ENCODE measurements around the gene AK8. TPM values are rescaled to one million over a fixed set of nuclear protein-coding genes. Genes with fewer than 3 reads are reported as not detected.

Gene AK8
- total RNA-seq, 1 donor from 2014 or later, result under 0.01 TPM

- no peak for DNase-seq (ENCODE audit: low read depth in 2 of 2)
Observed at GRCh38 chr9:132826621-132827365, 51.3 kb downstream of the AK8 start.

GRCh38 chr9:132826131-132826530 is 52.0 kb downstream of the AK8 start:
- no peak for DNase-seq (ENCODE audit: low read depth in 2 of 2)

- DNase-seq (ENCODE audit: low read depth in 2 of 2), result no peak
Observed at GRCh38 chr9:132825430-132825829, 52.7 kb downstream of the AK8 start.

DNA sequence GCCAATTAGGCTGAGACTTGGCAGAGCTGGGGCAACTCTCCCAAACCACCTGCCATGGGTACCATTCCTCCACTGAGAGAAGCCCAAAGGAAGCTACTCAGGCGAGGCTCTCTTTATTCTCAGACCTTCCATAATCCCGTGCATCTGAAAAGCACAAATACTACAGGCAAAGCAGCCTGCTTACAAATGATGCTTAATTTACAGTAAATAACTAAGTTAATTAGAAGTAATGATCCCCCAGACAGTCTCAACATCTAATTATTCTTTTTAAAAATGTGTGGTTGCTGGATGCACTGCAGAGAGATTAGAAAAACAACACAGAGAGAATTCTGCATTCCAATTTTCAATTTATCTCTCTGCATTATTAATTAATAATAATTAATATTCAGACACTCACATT is 53.1 kb downstream of the AK8 start:
- no peak for DNase-seq (ENCODE audit: low read depth in 2 of 2)

DNA sequence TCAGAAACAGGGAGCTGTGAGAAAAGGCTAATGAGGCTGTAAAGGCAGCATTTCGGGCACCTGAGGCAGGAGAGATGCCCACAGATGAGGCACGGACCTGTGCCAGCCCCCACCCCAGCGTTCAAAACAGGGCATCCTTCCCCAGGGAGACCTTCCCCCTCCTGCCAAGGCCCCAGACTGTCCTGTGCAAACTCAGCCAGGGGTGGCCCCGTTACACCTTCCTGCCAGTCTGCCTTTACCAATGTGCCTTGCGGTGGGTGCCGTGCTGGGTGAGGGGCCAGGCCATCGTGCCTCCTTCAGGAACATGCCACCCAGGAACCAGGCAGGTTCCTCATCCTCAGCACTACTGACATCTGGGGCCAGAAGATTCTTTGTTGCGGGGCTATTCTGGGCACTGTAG is 53.9 kb downstream of the AK8 start:
- no peak for DNase-seq (ENCODE audit: low read depth in 2 of 2)

GRCh38 chr9:132823370-132824145 is 54.5 kb downstream of the AK8 start:
- DNase-seq (ENCODE audit: low read depth in 2 of 2), result no peak

- no peak for DNase-seq (ENCODE audit: low read depth in 2 of 2)
Observed at GRCh38 chr9:132820169-132820944, 57.7 kb downstream of the AK8 start.

DNA sequence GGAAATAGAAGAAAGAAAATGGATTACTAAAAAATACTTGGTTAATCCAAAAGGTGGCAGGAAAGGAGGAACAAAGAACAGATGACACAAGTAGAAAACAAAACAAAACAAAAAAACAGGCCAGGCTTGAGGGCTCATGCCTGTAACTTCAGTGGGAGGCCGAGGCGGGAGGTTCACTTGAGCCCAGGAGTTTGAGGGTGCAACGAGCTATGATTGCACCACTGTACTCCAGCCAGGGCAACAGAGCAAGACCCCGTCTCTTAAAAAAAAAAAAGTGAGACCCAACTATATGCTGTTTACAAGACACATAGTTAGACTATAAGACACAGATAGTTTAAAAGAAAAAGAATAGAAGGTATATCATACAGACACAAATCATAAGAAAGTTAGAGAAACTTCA is 59.5 kb downstream of the AK8 start:
- DNase-seq (ENCODE audit: low read depth in 2 of 2), result no peak

- no peak for DNase-seq (ENCODE audit: low read depth in 2 of 2)
Observed at GRCh38 chr9:132814937-132815336, 63.1 kb downstream of the AK8 start.

- DNase-seq (ENCODE audit: low read depth in 2 of 2), result no peak
Observed at GRCh38 chr9:132813115-132813771, 64.8 kb downstream of the AK8 start.

- no peak for DNase-seq (ENCODE audit: low read depth in 2 of 2)
Observed at GRCh38 chr9:132811985-132812384, 66.1 kb downstream of the AK8 start.

- no peak for DNase-seq (ENCODE audit: low read depth in 2 of 2)
Observed at GRCh38 chr9:132810314-132810713, 67.8 kb downstream of the AK8 start.

GRCh38 chr9:132809677-132810271 is 68.3 kb downstream of the AK8 start:
- DNase-seq (ENCODE audit: low read depth in 2 of 2), result no peak

DNA sequence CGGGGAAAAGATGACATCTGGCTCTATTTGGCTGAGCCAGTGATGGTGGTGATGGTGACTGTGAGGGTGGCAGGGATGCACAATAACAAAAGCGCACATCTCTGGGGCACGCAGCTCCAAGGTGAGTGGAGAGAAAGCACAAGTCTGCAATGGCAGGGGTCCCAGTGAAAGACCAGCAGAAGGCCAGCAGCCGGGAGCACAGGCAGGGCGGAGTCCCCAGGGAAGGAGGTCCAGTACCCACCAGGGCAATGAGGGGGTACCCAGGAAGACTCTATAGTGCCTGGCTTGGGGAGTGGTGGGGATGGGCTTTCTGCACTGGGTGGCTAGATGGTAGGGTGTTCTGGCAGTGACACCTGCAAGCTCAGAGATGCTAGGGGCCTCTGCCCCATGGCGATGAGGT is 69.4 kb downstream of the AK8 start:
- no peak for DNase-seq (ENCODE audit: low read depth in 2 of 2)

GRCh38 chr9:132806723-132807421 is 71.2 kb downstream of the AK8 start:
- no peak for DNase-seq (ENCODE audit: low read depth in 2 of 2)

- no peak for DNase-seq (ENCODE audit: low read depth in 2 of 2)
Observed at GRCh38 chr9:132806306-132806705, 71.8 kb downstream of the AK8 start.

DNA sequence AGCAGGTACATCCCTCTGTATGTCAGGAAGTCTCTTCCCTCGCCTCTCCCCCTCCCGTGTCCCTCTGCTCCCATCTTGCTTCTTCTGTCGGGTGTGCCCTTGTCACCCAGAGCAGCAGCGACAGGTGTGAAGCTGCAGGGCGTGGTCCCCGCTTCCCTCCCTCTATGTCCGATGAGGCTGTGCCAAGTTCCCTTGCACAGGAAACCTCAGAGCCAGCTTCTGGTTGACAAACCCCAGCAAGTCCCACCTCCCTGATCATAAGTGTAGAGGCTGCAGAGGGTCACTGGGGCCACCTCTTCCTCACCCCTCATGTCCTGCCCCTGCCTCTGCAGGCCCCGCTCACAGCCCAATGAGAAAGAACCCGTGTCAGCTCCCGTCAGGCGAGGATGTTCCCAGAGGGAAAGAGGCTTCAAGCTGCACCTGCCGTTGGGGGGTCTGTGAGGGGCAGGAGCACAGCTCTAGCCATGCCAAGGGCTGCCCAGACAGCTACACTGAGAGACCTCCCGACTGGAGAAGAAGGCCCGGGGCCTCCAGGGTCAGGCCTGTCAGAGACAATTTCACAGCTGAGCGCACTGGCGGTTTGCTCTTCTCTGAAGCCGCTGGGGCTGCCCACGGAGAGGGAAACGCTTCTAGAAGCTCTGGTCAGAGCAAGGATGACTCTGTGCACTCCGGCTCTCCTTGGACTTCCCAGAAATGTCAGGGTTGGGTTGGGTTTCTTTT is 73.3 kb downstream of the AK8 start:
- no peak for DNase-seq (ENCODE audit: low read depth in 2 of 2)

DNA sequence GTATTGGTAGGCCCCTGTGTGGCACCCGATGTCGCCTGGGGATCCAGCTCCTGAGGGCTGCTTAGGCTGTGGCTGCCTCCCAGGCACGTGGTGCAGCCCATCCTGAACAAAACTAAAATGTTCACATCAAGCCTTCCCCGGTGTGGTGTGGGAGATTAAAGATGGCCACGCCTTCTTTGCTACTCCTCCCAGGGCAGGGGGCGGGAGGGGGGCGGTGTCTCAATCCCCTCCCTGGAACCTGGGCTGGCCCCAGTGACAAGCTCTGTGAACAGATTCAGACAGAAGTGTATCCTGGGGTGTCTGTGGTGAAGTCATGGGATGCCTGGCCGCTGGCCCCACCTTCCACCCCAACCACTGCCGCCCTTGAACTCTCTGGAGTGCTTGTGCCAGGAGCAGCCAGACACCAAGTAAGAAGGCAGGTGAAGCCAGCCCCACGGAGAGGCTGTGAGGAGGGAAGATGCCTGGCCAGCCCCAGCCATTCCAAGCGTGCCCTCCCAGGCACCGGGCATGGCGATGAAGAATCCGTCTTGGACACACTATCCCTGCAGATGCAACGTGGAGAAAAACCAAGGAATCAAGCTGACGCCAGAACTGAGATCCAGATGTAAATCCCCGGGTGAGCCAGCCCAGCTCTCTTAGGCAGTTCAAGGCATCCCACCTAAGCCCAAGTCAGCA is 75.8 kb downstream of the AK8 start:
- no peak for DNase-seq (ENCODE audit: low read depth in 2 of 2)

- no peak for DNase-seq (ENCODE audit: low read depth in 2 of 2)
Observed at GRCh38 chr9:132801659-132802058, 76.4 kb downstream of the AK8 start.

Measured in lung microvascular endothelial cell (primary cell).